SW 1271 (cell line): ENCODE data around the gene CPA1.
"Not testable (repeated sequence)": the region's sequence is repeated elsewhere in the genome, so short reads cannot be mapped to it uniquely, and the experiment has no call there.

ENCODE experiments used
- DNase-seq, 2 experiments: peaks; one replicate each; lab custom pipeline; 2025; lab: John Stamatoyannopoulos, UW

Gene CPA1

DNA sequence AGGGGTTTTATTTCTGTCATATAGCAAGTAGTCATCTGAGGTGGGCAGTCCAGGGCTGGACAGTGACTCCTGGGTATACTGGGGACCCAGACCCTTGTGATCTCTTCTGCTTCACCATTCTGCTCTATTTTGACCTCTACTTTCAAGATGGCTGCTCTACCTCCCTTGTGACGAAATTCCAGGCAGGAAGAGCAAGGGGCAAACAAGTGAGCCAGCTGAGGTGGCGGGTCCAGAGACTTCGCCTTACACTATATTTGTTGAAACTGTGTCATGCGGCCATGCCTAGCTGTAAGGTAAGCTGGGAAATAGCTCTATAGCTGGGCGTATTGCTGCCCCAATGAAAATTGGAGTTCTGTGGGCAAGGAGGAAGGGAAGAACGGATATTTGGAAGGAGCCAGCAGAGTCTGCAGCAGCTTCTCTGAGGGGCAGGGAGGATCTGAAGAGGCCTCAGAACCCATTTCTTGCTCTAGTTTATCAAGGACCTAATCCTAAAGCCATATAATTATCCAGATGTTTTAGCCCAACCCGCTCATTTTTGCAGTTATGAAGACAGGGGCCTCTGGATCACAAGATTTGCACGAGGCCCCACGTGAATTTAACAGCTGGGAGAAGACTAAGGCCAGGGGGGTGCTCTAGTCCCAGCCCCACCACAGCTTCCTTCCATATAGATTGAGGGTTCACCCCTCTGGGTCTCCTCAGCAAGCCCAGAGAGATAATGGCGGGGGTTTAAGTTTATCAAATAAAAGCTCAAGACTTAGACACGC, 7.7 kb upstream of the CPA1 start:
- DNase-seq, result no peak

GRCh38 chr7:130374507-130374906, 5.8 kb upstream of the CPA1 start:
- DNase-seq, result no peak

DNA sequence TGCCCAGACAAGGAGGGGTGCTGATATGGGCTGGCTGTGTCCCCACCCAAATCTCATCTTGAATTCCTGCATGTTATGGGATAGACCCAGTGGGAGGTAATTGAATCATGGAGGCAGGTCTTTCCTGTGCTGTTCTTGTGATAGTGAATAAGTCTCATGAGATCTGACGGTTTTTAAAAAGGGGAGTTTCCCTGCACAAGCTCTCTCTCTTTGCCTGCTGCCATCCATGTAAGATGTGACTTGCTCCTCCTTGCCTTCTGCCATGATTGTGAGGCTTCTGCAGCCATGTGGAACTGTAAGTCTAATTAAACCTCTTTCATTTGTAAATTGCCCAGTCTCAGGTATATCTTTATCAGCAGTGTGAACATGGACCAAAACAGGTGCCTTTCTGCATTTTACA, 3.8 kb upstream of the CPA1 start:
- not testable (repeated sequence) for DNase-seq

- DNase-seq, result no peak
Measured at GRCh38 chr7:130377178-130377577, 3.1 kb upstream of the CPA1 start.

GRCh38 chr7:130379019-130379418, 1.3 kb upstream of the CPA1 start:
- DNase-seq, result no peak

DNA sequence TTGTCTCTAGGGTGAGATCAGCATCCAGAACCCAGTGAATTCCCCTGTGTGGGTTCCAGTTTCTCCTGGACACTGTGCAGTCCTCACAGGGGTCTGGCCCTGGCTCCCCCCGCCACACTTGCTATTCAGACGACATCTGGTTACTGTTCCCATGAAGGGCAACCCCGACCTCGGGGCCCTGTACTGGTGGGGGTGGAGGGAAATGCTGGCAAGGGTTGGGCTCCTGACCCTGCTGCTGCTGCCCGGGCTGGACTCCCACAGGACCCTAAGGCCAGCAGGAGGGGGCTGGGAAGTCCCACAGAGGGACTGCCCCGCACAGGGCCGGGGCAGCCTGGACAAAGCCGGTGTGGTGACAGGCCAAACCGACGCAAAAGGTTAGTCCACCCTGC, 768 bp upstream of the CPA1 start:
- no peak for DNase-seq

DNA sequence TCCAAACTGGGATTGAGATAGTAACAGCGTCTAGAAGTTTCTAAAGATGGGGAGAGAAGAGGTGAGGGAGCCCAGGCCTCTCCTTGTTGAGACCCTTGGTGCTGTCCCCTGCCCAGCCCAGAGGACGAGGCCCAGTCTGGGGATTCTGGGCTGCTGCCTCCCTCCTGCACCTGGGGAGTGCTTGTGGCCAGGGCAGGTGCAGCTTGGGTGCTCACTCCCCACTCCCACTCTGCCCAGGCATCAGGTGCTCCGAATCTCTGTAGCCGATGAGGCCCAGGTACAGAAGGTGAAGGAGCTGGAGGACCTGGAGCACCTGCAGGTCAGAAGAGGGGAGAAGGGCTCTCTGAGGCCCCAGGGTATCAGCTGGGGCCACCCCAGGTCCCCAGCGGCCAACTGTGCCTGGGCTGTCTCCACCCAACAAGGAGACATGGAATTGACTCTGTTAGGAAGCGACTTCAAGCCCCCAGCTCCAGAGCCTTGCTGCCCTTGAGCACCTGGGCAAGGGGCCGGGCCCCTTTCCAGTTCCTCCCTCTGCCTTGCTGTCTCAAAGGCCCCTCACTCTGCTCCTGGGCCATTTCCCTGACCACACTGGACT, 664 bp downstream of the CPA1 start:
- DNase-seq, result no peak

DNA sequence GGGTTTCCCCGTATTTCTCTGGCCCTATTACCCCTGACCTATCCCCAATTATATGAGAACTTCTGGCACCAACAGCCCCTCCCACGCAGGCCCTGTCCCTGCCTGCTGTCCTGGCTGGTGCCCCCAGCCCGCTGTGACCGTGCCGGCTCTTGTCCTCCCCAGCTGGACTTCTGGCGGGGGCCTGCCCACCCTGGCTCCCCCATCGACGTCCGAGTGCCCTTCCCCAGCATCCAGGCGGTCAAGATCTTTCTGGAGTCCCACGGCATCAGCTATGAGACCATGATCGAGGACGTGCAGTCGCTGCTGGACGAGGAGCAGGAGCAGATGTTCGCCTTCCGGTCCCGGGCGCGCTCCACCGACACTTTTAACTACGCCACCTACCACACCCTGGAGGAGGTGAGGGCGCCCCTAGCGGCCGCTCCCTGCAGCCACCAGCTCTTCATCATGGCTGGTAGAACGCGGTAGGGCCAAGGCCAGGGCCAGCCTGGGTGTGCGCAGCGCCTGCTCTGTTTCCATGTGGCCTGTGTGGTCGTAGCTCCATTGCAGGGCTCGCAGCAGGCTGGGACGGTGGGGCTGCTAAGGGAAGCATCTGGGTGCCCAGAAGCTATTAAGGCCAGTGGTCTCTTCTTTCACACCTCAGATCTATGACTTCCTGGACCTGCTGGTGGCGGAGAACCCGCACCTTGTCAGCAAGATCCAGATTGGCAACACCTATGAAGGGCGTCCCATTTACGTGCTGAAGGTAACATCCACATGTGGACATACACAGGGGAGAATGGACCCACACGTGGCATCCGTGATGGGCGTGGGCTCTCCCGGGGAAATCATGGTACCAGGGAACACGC, 1.4 kb downstream of the CPA1 start:
- DNase-seq, result no peak

- DNase-seq, result no peak
Measured at GRCh38 chr7:130383187-130383980, 3.1 kb downstream of the CPA1 start.

GRCh38 chr7:130384371-130384801, 4.1 kb downstream of the CPA1 start:
- DNase-seq, result no peak

- no peak for DNase-seq
Measured at GRCh38 chr7:130384841-130385599, 4.7 kb downstream of the CPA1 start.

- no peak for DNase-seq
Measured at GRCh38 chr7:130385600-130386066, 5.3 kb downstream of the CPA1 start.

DNA sequence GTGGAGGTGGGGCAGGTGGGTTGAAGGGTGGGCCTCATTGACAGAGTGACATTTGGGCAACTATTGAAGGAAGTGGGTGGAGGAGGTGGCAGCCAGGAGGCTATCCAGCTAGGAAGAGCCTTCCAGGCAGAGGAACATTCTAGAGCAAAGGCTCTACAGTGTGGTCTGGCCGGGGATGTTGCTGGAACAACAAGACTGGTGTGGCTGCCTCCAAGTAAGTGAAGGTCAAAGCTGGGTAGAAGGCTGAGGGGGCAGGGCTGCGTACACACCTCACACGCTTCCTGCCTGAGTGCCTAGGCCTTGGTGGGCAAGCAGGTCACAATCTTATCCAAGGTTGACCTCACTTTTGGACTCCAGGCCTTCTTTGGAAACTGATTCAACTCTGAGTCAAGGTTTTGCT, 6.6 kb downstream of the CPA1 start:
- DNase-seq, result no peak

DNA sequence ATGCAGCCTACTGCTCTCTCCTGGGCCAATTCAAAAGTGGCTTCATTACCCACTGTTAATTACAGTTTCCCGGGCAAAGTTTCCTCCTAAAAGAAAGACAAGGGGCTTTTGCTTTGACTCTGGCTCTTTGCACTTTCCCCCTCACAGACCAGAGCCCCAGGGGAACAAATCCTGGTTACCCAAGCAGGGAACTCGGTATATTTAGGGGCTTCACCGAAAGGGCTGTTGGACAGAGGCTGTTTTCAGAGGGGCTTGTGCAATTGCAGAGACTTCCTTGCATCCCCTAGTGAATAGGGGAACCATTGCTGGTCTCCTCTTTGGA, 7.0 kb downstream of the CPA1 start:
- DNase-seq, result no peak

- DNase-seq, result no peak
Measured at GRCh38 chr7:130387628-130388403, 7.5 kb downstream of the CPA1 start.

DNA sequence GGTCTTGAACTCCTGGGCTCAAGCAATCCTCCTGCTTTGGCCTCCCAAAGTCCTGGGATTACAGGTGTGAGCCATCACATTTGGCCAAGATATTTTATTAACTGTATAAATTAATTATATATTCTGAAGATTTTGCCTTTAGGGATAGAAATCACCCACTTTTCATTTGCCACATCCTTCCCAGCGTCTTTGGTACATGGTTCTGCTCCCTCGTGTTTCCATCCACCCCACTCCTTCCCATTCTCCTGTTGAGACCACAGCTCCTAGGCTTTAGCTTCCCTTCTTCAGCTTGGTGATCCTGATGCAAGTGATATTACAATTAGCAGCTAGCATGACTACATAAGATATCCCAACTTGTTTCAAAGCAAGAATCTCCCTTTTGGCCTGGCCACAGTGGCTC, 8.4 kb downstream of the CPA1 start:
- DNase-seq, result no peak

GRCh38 chr7:130390486-130390885, 10.2 kb downstream of the CPA1 start:
- no peak for DNase-seq

DNA sequence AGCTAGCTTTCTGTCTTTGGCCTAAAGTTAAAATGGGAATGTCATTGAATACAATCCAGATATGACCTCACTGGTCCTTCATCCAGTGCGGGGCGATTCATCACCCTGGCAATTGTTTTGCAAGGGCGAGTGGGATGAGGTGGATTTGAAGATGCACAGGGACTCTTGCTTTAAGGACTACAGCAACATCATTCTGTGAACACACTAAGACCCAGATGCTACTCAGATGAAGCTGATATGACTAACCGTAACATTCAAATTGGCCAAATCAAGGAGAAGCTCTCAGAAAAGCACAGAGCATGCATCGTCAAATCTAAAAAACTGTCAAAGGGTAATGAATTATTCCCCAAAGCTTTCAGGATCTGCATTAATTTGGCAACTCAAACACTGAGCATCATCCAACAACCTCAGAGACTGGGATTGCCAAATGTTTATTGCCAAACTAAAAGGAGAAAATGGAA, 12.8 kb downstream of the CPA1 start:
- DNase-seq, result no peak

- DNase-seq, result no peak
Measured at GRCh38 chr7:130393841-130394411, 13.6 kb downstream of the CPA1 start.
